Measurements from ENCODE around the gene CANT1. TPM values are rescaled to one million over a fixed set of nuclear protein-coding genes. Genes with fewer than 3 reads are reported as not detected.

Gene CANT1
- total RNA-seq, 1 experiment from 2014 or later: 62.5 TPM

- Mint-ChIP-seq H3K27me3 (ENCODE audit: insufficient read depth, unreplicated experiment) (no peaks in the 10 kb centered on the region), H3K4me1 (ENCODE audit: insufficient read depth, unreplicated experiment) (peaks cover 20% of the 10 kb centered on the region), H3K9me3 (ENCODE audit: unreplicated experiment) (no peaks in the 10 kb centered on the region), H3K4me3 (ENCODE audit: unreplicated experiment) (no peak overlapping the region), H3K36me3 (ENCODE audit: insufficient read depth, unreplicated experiment) (peaks cover 14% of the 10 kb centered on the region), H3K27ac (ENCODE audit: low read depth, unreplicated experiment) (peak overlapping the region; percentile 77)
- intact Hi-C loops (cut with micrococcal nuclease): no loop called here
- POLR2A ChIA-PET: no interaction called here
- CTCF ChIA-PET: interaction anchor here (0.6 to 1.0 kb wide), 2 partner anchors 57 to 84 kb away, joined by 4 to 5 read pairs; no protein-coding TSS in a partner anchor
- no peak for DNase-seq (ENCODE audit: unreplicated experiment)
- no TSS peak for BruUV-seq (replicated peaks)
- no peak for TF ChIP-seq CTCF (IDR thresholded peaks at IDR 0.05; ENCODE audit: unreplicated experiment)
Observed at GRCh38 chr17:79003661-79004411, 5.7 kb downstream of the CANT1 start.

GRCh38 chr17:79002796-79003593, 6.6 kb downstream of the CANT1 start:
- BruUV-seq (replicated peaks): no TSS peak
- peaks cover 22% of the 10 kb centered on the region for H3K36me3 Mint-ChIP-seq (ENCODE audit: insufficient read depth, unreplicated experiment)
- no peak for TF ChIP-seq CTCF (IDR thresholded peaks at IDR 0.05; ENCODE audit: unreplicated experiment)
- DNase-seq (ENCODE audit: unreplicated experiment): no peak
- peak overlapping the region; percentile 77 for H3K27ac Mint-ChIP-seq (ENCODE audit: low read depth, unreplicated experiment)
- H3K9me3 Mint-ChIP-seq (ENCODE audit: unreplicated experiment): no peaks in the 10 kb centered on the region
- ChIA-PET POLR2A (no interaction called here), CTCF (interaction anchor here (1.0 to 1.2 kb wide), 2 partner anchors 10 to 85 kb away, joined by 4 to 5 read pairs; no protein-coding TSS in a partner anchor)
- peaks cover 12% of the 10 kb centered on the region for H3K4me1 Mint-ChIP-seq (ENCODE audit: insufficient read depth, unreplicated experiment)
- no peak overlapping the region for H3K4me3 Mint-ChIP-seq (ENCODE audit: unreplicated experiment)
- intact Hi-C loops (cut with micrococcal nuclease): no loop called here
- no peaks in the 10 kb centered on the region for H3K27me3 Mint-ChIP-seq (ENCODE audit: insufficient read depth, unreplicated experiment)

DNA sequence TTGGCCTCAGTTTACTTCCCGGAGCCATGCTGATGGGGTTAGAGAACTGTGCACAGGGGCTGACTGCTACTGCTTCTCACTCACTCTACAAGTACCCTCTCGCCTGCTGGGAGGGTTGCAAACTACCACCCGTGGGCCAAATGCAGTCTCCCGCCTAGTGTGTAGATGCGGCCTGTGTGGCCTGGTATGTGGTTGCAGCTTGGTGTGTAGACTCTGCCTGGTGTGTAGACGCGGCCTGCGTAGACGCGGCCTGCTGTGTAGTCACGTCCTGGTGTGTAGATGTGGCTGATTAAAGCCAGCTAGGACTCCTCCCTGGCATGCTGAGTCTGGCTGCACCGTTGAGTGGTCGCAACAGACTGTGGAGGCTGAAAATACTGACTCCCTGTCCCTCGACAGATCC, 7.3 kb downstream of the CANT1 start:
- no peak for DNase-seq (ENCODE audit: unreplicated experiment)
- CTCF ChIA-PET: interaction anchor here (0.5 to 1.2 kb wide), 2 partner anchors 9 to 138 kb away, joined by 3 to 5 read pairs; no protein-coding TSS in a partner anchor
- TF ChIP-seq CTCF (IDR thresholded peaks at IDR 0.05; ENCODE audit: unreplicated experiment): no peak
- Mint-ChIP-seq H3K36me3 (ENCODE audit: insufficient read depth, unreplicated experiment) (peaks cover 28% of the 10 kb centered on the region), H3K4me3 (ENCODE audit: unreplicated experiment) (no peak overlapping the region), H3K27ac (ENCODE audit: low read depth, unreplicated experiment) (no peak overlapping the region), H3K9me3 (ENCODE audit: unreplicated experiment) (no peaks in the 10 kb centered on the region), H3K4me1 (ENCODE audit: insufficient read depth, unreplicated experiment) (peaks cover 6% of the 10 kb centered on the region), H3K27me3 (ENCODE audit: insufficient read depth, unreplicated experiment) (no peaks in the 10 kb centered on the region)
- POLR2A ChIA-PET: no interaction called here
- intact Hi-C loops (cut with micrococcal nuclease): no loop called here
- BruUV-seq (replicated peaks): no TSS peak

Data from MCF 10A (cell line).